ENCODE results near the gene CST11. TPM values are rescaled to one million over a fixed set of nuclear protein-coding genes. Genes with fewer than 3 reads are reported as not detected.

Gene CST11
- total and polyA plus RNA-seq, 4 donors, result not detected

DNA sequence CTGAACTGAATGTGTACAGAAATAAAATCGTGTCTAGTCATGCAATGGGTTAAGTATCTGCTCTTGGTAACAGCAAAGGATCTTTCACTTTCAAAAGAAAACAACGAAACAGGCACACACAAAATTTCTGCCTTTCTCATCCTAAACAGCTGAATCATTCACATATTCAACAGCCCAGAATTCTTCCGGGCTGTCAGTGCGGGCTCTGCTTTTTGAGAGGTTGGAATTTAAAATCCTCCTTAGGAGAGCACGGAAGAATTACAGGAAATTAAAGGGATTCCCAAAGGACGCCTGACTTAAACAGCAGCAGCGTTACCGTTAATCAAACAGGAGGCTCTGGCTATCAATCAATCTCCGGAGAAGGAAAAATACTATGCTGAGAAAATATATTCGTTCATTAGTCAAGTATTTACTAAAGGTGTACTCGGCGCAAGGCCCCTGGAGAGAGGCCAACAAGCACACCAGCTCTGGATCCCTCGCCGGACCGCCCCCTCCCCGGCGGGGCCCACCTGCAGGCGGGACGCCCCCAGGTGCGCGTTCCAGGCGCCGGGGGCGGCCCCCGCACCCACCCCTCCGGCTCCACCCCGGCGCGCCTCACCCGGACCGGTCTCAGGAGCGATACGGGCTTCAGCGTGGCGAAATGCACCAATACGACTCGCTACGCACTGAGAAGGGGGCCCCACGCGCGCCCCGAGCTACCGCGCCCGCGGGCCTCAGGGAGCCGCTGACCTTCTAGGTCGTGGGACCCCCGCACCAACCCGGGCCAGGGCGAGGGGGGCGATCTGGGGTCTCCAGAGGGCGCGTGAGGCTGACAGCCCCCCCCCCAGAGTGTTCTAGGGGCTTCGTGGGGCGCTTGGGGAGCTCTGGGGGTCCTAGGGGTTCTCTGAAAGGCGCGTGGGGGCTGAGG is 32.4 kb downstream of the CST11 start:
- Histone ChIP-seq H3K36me3 (ENCODE audit: control insufficient read depth in 4 of 4, insufficient read depth in 3 of 4, low read depth in 1 of 4, low read length in 3 of 4) (no peaks in the 10 kb centered on the region), H3K4me1 (ENCODE audit: control insufficient read depth in 4 of 4, insufficient read depth in 4 of 4, low read length in 3 of 4) (peaks cover 1 to 24% (median 13%) of the 10 kb centered on the region in 4 donors), H3K4me3 (ENCODE audit: low read depth in 1 of 3, low read length in 3 of 3) (peak overlapping the region; percentile 65 to 96 (median 81)), H3K9ac (ENCODE audit: low read depth in 1 of 2, low read length in 2 of 2) (peak overlapping the region; percentile 78 to 80), H3K27me3 (ENCODE audit: control insufficient read depth in 4 of 4, insufficient read depth in 4 of 4, low read length in 3 of 4) (no peaks in the 10 kb centered on the region), H3K27ac (ENCODE audit: low read depth in 1 of 2, low read length in 2 of 2) (peak overlapping the region; percentile 93 to 95), H3K9me3 (ENCODE audit: control insufficient read depth in 4 of 4, low read length in 3 of 4) (no peaks in the 10 kb centered on the region)
- DNase-seq (ENCODE audit: low spot score), result peak; percentile 71
- TF ChIP-seq EGR1 (IDR thresholded peaks at IDR 0.05; ENCODE audit: low read depth in 2 of 2), result no peak
- no peak for TF ChIP-seq HNF4G (IDR thresholded peaks at IDR 0.05)
- TF ChIP-seq, protein P1, sequence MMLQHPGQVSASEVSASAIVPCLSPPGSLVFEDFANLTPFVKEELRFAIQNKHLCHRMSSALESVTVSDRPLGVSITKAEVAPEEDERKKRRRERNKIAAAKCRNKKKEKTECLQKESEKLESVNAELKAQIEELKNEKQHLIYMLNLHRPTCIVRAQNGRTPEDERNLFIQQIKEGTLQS (IDR thresholded peaks at IDR 0.05), result no peak
- no peak for TF ChIP-seq FOXA2 (IDR thresholded peaks at IDR 0.05)
- no peak for TF ChIP-seq RXRA (IDR thresholded peaks at IDR 0.05)
- no peak for TF ChIP-seq SP1 (IDR thresholded peaks at IDR 0.05)
- TF ChIP-seq, protein P2, sequence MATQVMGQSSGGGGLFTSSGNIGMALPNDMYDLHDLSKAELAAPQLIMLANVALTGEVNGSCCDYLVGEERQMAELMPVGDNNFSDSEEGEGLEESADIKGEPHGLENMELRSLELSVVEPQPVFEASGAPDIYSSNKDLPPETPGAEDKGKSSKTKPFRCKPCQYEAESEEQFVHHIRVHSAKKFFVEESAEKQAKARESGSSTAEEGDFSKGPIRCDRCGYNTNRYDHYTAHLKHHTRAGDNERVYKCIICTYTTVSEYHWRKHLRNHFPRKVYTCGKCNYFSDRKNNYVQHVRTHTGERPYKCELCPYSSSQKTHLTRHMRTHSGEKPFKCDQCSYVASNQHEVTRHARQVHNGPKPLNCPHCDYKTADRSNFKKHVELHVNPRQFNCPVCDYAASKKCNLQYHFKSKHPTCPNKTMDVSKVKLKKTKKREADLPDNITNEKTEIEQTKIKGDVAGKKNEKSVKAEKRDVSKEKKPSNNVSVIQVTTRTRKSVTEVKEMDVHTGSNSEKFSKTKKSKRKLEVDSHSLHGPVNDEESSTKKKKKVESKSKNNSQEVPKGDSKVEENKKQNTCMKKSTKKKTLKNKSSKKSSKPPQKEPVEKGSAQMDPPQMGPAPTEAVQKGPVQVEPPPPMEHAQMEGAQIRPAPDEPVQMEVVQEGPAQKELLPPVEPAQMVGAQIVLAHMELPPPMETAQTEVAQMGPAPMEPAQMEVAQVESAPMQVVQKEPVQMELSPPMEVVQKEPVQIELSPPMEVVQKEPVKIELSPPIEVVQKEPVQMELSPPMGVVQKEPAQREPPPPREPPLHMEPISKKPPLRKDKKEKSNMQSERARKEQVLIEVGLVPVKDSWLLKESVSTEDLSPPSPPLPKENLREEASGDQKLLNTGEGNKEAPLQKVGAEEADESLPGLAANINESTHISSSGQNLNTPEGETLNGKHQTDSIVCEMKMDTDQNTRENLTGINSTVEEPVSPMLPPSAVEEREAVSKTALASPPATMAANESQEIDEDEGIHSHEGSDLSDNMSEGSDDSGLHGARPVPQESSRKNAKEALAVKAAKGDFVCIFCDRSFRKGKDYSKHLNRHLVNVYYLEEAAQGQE (IDR thresholded peaks at IDR 0.05), result no peak
- TF ChIP-seq, protein P3, sequence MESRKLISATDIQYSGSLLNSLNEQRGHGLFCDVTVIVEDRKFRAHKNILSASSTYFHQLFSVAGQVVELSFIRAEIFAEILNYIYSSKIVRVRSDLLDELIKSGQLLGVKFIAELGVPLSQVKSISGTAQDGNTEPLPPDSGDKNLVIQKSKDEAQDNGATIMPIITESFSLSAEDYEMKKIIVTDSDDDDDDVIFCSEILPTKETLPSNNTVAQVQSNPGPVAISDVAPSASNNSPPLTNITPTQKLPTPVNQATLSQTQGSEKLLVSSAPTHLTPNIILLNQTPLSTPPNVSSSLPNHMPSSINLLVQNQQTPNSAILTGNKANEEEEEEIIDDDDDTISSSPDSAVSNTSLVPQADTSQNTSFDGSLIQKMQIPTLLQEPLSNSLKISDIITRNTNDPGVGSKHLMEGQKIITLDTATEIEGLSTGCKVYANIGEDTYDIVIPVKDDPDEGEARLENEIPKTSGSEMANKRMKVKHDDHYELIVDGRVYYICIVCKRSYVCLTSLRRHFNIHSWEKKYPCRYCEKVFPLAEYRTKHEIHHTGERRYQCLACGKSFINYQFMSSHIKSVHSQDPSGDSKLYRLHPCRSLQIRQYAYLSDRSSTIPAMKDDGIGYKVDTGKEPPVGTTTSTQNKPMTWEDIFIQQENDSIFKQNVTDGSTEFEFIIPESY (IDR thresholded peaks at IDR 0.05), result no peak
- TF ChIP-seq CTCF (IDR thresholded peaks at IDR 0.05; ENCODE audit: low read depth, low read length, missing input control), result no peak
- no peak for TF ChIP-seq HNF4A (conservative IDR thresholded peaks at IDR 0.05)
- TF ChIP-seq JUND (IDR thresholded peaks at IDR 0.05), result no peak
- no peak for TF ChIP-seq RAD21 (IDR thresholded peaks at IDR 0.05)
- TF ChIP-seq MAX (IDR thresholded peaks at IDR 0.05), result no peak
- no peak for TF ChIP-seq TAF1 (conservative IDR thresholded peaks at IDR 0.05)
- no peak for TF ChIP-seq FOXA1 (IDR thresholded peaks at IDR 0.05)
- no peak for TF ChIP-seq GABPA (IDR thresholded peaks at IDR 0.05 in 1 of 2, conservative IDR thresholded peaks at IDR 0.05 in 1 of 2)
- no peak for TF ChIP-seq NR2F2 (IDR thresholded peaks at IDR 0.05)
- no peak for TF ChIP-seq YY1 (IDR thresholded peaks at IDR 0.05)
- WGBS, result under 1% methylated on average over 58 of the region's 58 CpGs
